Measurements from ENCODE around the gene LOXL1. TPM values are rescaled to one million over a fixed set of nuclear protein-coding genes. Genes with fewer than 3 reads are reported as not detected.

Gene LOXL1
- polyA plus RNA-seq, 1 donor from 2014 or later: 2.1 TPM

DNA sequence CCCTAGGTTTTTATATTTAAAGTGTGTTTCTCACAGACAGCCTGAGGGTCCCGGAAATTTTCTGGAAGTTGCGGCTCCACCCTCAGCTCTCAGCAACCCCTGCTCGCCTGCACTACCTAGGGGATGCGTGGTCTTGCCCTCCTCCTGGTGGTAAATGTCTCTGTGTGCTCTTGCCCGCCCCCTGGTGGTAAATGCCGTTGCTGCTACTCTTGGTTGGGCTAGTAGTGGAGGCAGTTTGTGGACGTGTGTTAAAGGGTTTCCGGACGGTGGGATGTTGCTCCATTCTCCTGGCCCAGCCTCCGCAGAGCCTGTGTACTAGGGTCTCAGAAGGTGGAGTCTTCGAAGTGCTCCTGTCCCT lies 38.5 kb downstream of the LOXL1 start:
- H3K9ac ChIP-seq (ENCODE audit: low read length): no peak overlapping the region
- H3K9me3 ChIP-seq (ENCODE audit: low read length): no peaks in the 10 kb centered on the region
- no peak overlapping the region for H3K4me2 ChIP-seq (ENCODE audit: low read length)
- H2AFZ ChIP-seq (ENCODE audit: low read depth, low read length): no peak overlapping the region
- H3K36me3 ChIP-seq (ENCODE audit: insufficient read depth, low read length): no peaks in the 10 kb centered on the region
- no peaks in the 10 kb centered on the region for H3K79me2 ChIP-seq (replicated peaks; ENCODE audit: insufficient read depth, low read length)
- H3K27me3 ChIP-seq (ENCODE audit: insufficient read depth, low read depth, low read length): no peaks in the 10 kb centered on the region
- no peaks in the 10 kb centered on the region for H4K20me1 ChIP-seq (ENCODE audit: insufficient read depth)
- no peak overlapping the region for H3K4me3 ChIP-seq (ENCODE audit: low read length)
- H3K27ac ChIP-seq (ENCODE audit: low read length): no peak overlapping the region
- no peaks in the 10 kb centered on the region for H3F3A ChIP-seq (ENCODE audit: insufficient read depth, low read length, poor library complexity, severe bottlenecking)
- no peaks in the 10 kb centered on the region for H3K9me2 ChIP-seq (ENCODE audit: insufficient read depth, low read length)
- TF ChIP-seq SMC3 (conservative IDR thresholded peaks at IDR 0.05; ENCODE audit: poor library complexity): peak; percentile 45
- no peak for TF ChIP-seq MXI1 (conservative IDR thresholded peaks at IDR 0.05; ENCODE audit: poor library complexity, severe bottlenecking)
- no peak for TF ChIP-seq TAF1 (IDR thresholded peaks at IDR 0.05; ENCODE audit: low read depth)
- no peak for TF ChIP-seq POLR2AphosphoS5 (IDR thresholded peaks at IDR 0.05)
- TF ChIP-seq, protein P1, sequence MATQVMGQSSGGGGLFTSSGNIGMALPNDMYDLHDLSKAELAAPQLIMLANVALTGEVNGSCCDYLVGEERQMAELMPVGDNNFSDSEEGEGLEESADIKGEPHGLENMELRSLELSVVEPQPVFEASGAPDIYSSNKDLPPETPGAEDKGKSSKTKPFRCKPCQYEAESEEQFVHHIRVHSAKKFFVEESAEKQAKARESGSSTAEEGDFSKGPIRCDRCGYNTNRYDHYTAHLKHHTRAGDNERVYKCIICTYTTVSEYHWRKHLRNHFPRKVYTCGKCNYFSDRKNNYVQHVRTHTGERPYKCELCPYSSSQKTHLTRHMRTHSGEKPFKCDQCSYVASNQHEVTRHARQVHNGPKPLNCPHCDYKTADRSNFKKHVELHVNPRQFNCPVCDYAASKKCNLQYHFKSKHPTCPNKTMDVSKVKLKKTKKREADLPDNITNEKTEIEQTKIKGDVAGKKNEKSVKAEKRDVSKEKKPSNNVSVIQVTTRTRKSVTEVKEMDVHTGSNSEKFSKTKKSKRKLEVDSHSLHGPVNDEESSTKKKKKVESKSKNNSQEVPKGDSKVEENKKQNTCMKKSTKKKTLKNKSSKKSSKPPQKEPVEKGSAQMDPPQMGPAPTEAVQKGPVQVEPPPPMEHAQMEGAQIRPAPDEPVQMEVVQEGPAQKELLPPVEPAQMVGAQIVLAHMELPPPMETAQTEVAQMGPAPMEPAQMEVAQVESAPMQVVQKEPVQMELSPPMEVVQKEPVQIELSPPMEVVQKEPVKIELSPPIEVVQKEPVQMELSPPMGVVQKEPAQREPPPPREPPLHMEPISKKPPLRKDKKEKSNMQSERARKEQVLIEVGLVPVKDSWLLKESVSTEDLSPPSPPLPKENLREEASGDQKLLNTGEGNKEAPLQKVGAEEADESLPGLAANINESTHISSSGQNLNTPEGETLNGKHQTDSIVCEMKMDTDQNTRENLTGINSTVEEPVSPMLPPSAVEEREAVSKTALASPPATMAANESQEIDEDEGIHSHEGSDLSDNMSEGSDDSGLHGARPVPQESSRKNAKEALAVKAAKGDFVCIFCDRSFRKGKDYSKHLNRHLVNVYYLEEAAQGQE (IDR thresholded peaks at IDR 0.05; ENCODE audit: borderline replicate concordance): no peak
- TF ChIP-seq, protein P2, sequence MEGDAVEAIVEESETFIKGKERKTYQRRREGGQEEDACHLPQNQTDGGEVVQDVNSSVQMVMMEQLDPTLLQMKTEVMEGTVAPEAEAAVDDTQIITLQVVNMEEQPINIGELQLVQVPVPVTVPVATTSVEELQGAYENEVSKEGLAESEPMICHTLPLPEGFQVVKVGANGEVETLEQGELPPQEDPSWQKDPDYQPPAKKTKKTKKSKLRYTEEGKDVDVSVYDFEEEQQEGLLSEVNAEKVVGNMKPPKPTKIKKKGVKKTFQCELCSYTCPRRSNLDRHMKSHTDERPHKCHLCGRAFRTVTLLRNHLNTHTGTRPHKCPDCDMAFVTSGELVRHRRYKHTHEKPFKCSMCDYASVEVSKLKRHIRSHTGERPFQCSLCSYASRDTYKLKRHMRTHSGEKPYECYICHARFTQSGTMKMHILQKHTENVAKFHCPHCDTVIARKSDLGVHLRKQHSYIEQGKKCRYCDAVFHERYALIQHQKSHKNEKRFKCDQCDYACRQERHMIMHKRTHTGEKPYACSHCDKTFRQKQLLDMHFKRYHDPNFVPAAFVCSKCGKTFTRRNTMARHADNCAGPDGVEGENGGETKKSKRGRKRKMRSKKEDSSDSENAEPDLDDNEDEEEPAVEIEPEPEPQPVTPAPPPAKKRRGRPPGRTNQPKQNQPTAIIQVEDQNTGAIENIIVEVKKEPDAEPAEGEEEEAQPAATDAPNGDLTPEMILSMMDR (IDR thresholded peaks at IDR 0.05; ENCODE audit: poor library complexity, severe bottlenecking): peak; percentile 70
- TF ChIP-seq EP300 (conservative IDR thresholded peaks at IDR 0.05; ENCODE audit: poor library complexity, severe bottlenecking): no peak
- no peak for TF ChIP-seq RAD21 (conservative IDR thresholded peaks at IDR 0.05)
- TF ChIP-seq EZH2 (IDR thresholded peaks at IDR 0.05; ENCODE audit: borderline replicate concordance, insufficient read depth, low read length, poor library complexity, severe bottlenecking): no peak

DNA sequence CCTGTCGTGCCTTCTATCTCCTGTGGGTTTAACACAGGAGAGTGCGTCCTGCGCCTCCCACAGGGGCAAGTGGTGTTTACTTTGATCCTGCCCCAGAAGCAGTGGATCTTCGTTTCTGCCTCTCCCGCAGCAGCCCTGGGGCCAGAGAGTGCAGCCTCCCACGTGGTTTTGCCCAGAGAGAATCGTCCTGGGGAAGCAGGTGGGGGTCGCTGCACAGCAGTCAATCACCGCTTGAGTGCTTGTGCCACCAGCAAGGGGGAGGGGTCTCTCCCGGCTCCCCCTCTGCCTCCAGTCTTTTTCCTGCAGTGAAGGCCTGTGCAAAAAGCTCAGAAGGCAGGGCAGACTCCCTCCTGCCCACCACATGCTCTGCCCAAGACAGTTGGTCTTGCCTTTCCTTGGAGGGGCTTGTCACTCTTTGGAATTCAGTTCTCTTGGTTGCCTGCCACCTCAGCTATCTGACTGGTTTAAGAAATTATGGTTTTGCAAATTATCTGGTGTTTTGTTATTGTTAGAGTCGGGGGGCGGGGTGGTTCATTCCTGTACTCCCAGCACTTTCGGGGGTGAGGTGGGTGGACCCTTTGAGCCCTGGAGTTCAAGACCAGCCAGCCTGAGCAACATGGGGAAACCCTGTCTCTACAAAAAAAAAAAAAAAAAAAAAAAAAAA lies 39.0 kb downstream of the LOXL1 start:
- TF ChIP-seq, protein P2 (IDR thresholded peaks at IDR 0.05; ENCODE audit: poor library complexity, severe bottlenecking): peak; percentile 34
- TF ChIP-seq RAD21 (conservative IDR thresholded peaks at IDR 0.05) (no peak), EP300 (conservative IDR thresholded peaks at IDR 0.05; ENCODE audit: poor library complexity, severe bottlenecking) (no peak), POLR2AphosphoS5 (IDR thresholded peaks at IDR 0.05) (no peak)
- no peak overlapping the region for H3K9ac ChIP-seq (ENCODE audit: low read length)
- H3K27ac ChIP-seq (ENCODE audit: low read length): no peak overlapping the region

More for the DNA sequence above, 39.0 kb downstream of the LOXL1 start:
- Histone ChIP-seq H3K79me2 (replicated peaks; ENCODE audit: insufficient read depth, low read length) (no peaks in the 10 kb centered on the region), H3K36me3 (ENCODE audit: insufficient read depth, low read length) (no peaks in the 10 kb centered on the region), H3F3A (ENCODE audit: insufficient read depth, low read length, poor library complexity, severe bottlenecking) (no peaks in the 10 kb centered on the region), H4K20me1 (ENCODE audit: insufficient read depth) (no peaks in the 10 kb centered on the region), H3K4me2 (ENCODE audit: low read length) (no peak overlapping the region), H3K9me3 (ENCODE audit: low read length) (no peaks in the 10 kb centered on the region), H2AFZ (ENCODE audit: low read depth, low read length) (no peak overlapping the region), H3K9me2 (ENCODE audit: insufficient read depth, low read length) (no peaks in the 10 kb centered on the region), H3K27me3 (ENCODE audit: insufficient read depth, low read depth, low read length) (no peaks in the 10 kb centered on the region), H3K4me3 (ENCODE audit: low read length) (no peak overlapping the region)
